Thoracic aorta (tissue), 2 donors: ENCODE measurements around the gene BABAM2. TPM values are rescaled to one million over a fixed set of nuclear protein-coding genes. Genes with fewer than 3 reads are reported as not detected.
A peak's percentile ranks its signal among the peaks of the same experiment; 100 is the strongest.

Experiments used
- ATAC-seq: fragments of 150-250 bp; one replicate; pipeline ENCODE4 v1.8.0; 2017; ENCODE audit warnings: low read depth; ENCODE audit not compliant: insufficient number of reproducible peaks, low FRiP score
- DNase-seq: peaks from one replicate; pipeline ENCODE4 v3.0.0-alpha.2; 2020; ENCODE audit warnings: low spot score
- H3K27ac ChIP-seq, 2 donors: fragments of 200-600 bp; sonication (generic); 1 replicate in 1 of 2; 2 replicates in 1 of 2; pipeline ENCODE4 v1.5.1; 2016; ENCODE audit warnings: mild to moderate bottlenecking in 2 of 2, moderate library complexity in 2 of 2
- H3K27me3 ChIP-seq: fragments of 200-600 bp; sonication (generic); replicated peaks from 2 replicates; pipeline ENCODE4 v1.6.0; 2016; ENCODE audit warnings: mild to moderate bottlenecking; ENCODE audit not compliant: insufficient read depth
- H3K36me3 ChIP-seq: fragments of 200-600 bp; sonication (generic); one replicate; pipeline ENCODE4 v1.5.1; 2016
- H3K4me1 ChIP-seq, 2 donors: fragments of 200-600 bp; sonication (generic); 1 replicate in 1 of 2; 2 replicates in 1 of 2; pipeline versions ENCODE4 v1.5.1 to v1.6.0; 2016; ENCODE audit warnings: low read depth in 2 of 2, mild to moderate bottlenecking in 1 of 2; ENCODE audit not compliant: control insufficient read depth in 1 of 2
- H3K4me3 ChIP-seq: fragments of 200-600 bp; sonication (generic); 2 replicates; pipeline ENCODE4 v1.5.1; 2016; ENCODE audit warnings: mild to moderate bottlenecking
- H3K9me3 ChIP-seq: fragments of 200-600 bp; sonication (generic); 2 replicates; pipeline ENCODE4 v1.5.1; 2016
- total RNA-seq, 2 donors: library from RNA; depleted of rRNA; stranded (reverse); fragments of >200 nt; gene quantifications; one replicate each; pipeline versions ENCODE4 v1.1.0 to v1.2.3, GENCODE V29; 2016
- TF ChIP-seq, protein P1 (sequence below): fragments of 200-600 bp; sonication (generic); IDR thresholded peaks from one replicate; pipeline ENCODE4 v1.5.1; 2019; ENCODE audit warnings: antibody characterized with exemption

Gene BABAM2
- total RNA-seq, 2 donors from 2014 or later: 24.7 to 32.8 TPM

DNA sequence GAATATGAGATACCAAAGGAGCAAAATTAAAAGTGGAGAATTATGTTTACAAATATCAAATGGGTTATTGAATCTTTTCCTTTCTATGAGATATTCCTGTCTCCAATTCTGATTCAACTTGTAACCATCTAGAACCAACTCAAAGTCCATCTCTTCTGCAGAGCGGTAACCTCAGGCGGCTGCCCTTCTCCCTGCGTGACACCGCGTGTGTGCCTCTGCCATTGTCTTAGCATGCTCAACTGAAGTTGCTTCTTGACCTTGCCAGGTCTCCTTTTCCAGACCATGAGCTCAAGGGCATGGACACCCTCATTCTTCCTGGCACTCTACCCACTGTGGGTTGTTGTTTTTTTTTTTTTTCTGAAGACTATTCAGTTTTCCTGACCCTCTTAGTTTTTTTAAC, 398.1 kb downstream of the BABAM2 start:
- ATAC-seq: no peak
- no peaks in the 10 kb centered on the region for H3K36me3 ChIP-seq
- peaks cover 18 to 28% of the 10 kb centered on the region in 2 donors for H3K4me1 ChIP-seq
- no peaks in the 10 kb centered on the region for H3K9me3 ChIP-seq
- TF ChIP-seq, protein P1, sequence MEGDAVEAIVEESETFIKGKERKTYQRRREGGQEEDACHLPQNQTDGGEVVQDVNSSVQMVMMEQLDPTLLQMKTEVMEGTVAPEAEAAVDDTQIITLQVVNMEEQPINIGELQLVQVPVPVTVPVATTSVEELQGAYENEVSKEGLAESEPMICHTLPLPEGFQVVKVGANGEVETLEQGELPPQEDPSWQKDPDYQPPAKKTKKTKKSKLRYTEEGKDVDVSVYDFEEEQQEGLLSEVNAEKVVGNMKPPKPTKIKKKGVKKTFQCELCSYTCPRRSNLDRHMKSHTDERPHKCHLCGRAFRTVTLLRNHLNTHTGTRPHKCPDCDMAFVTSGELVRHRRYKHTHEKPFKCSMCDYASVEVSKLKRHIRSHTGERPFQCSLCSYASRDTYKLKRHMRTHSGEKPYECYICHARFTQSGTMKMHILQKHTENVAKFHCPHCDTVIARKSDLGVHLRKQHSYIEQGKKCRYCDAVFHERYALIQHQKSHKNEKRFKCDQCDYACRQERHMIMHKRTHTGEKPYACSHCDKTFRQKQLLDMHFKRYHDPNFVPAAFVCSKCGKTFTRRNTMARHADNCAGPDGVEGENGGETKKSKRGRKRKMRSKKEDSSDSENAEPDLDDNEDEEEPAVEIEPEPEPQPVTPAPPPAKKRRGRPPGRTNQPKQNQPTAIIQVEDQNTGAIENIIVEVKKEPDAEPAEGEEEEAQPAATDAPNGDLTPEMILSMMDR: no peak
- no peak for DNase-seq
- peak overlapping the region; percentile 85 to 94 for H3K27ac ChIP-seq
- H3K27me3 ChIP-seq: no peaks in the 10 kb centered on the region
- no peak overlapping the region for H3K4me3 ChIP-seq

DNA sequence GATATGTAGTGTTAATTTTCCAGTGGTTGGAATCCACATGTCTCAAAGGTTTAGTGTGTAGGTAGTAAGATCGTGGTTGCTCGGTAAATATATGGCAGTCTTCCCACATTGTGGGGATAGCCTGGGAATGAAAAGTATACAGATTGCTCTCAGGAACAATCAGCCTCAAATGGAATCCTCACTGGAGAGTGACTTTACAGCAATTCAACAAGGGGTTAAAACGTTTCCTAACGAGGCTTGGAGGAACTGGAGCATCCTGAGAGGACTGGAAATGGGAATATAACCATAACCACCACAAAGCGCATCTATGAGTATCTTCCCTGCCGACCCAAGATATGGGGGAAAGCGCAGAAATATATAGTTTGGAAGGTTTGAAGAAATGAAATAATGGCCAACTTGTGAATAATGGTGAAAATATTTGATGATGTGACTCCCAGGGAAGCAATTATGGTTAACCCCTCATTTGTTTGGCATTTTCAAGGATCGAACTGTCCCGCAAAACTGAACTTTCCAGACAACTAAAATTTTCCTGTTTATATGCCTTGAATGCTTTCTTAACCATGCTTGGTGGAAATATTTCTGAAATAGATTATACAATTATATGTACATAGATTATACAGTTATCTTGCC, 401.4 kb downstream of the BABAM2 start:
- ATAC-seq (no peak), DNase-seq (no peak)
- H3K9me3 ChIP-seq: no peaks in the 10 kb centered on the region
- H3K27me3 ChIP-seq: no peaks in the 10 kb centered on the region
- H3K27ac ChIP-seq: no peak overlapping the region
- H3K4me3 ChIP-seq: no peak overlapping the region
- TF ChIP-seq, protein P1: no peak
- peaks cover 15 to 22% of the 10 kb centered on the region in 2 donors for H3K4me1 ChIP-seq
- no peaks in the 10 kb centered on the region for H3K36me3 ChIP-seq

DNA sequence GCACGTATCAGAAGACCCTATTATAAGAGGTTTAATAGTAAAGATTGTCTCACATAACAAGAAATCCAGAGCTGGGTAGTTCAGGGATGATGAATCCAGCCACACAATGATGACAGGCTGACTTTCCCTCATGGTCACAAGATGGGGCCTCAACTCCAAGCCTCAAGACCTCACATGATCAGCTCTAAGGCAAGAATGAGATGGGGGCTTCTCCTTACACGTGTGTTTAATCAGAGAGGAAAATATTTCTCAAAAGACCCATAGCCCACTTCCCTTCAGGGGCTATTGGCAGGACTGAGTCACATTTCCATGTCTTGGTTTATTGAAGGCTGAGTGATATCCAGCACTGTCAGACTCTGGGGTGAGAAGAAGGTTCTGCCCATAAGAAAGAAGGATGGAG, 402.0 kb downstream of the BABAM2 start:
- Histone ChIP-seq H3K27me3 (no peaks in the 10 kb centered on the region), H3K36me3 (no peaks in the 10 kb centered on the region), H3K9me3 (no peaks in the 10 kb centered on the region), H3K4me3 (no peak overlapping the region), H3K4me1 (peaks cover 11 to 17% of the 10 kb centered on the region in 2 donors), H3K27ac (no peak overlapping the region)
- TF ChIP-seq, protein P1: no peak
- DNase-seq (no peak), ATAC-seq (peak; percentile 28)

DNA sequence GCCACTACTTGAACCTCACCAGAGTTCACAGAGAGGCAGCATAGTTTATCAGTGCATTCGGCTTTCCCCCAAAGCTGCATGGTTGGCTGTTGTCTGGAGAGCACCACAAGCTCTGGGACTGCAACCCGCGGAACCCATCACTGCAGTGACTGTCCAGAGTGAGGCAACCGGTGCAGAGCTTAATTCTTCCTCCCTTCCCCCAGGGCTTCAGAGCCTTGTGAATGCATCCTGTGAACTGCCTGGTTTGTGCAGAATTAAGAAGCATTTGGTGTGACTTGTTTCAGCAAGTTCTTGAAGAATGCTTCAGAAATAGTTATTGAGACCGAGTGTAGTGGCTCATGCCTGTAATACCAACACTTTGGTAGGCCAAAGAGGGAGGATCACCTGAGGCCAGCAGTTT, 402.9 kb downstream of the BABAM2 start:
- H3K9me3 ChIP-seq: no peaks in the 10 kb centered on the region
- TF ChIP-seq, protein P1: no peak
- no peaks in the 10 kb centered on the region for H3K27me3 ChIP-seq
- H3K27ac ChIP-seq: no peak overlapping the region
- peaks cover 5 to 7% of the 10 kb centered on the region in 2 donors for H3K4me1 ChIP-seq
- H3K4me3 ChIP-seq: no peak overlapping the region
- no peaks in the 10 kb centered on the region for H3K36me3 ChIP-seq
- ATAC-seq (no peak), DNase-seq (no peak)

DNA sequence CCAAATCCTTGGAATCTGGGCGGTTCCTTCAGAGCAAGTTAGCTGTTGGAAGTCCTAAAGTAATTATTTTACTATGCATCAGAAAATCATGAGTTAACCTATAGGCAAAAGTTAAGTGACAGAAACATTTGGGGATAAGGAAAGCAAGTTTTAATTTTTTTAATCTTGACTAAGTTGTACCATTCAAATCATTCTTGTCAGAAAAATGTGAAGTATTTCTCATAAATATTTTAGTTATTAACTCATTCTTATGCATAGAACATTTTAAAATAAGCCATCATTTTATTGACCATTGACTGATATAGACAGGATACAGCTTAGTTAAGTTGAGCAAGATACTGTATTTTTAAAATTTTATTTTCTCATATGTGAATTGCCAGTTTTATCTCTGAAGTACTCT, 403.9 kb downstream of the BABAM2 start:
- TF ChIP-seq, protein P1: no peak
- Histone ChIP-seq H3K27me3 (no peaks in the 10 kb centered on the region), H3K27ac (no peak overlapping the region), H3K9me3 (no peaks in the 10 kb centered on the region), H3K36me3 (no peaks in the 10 kb centered on the region), H3K4me1 (peaks cover 5 to 7% of the 10 kb centered on the region in 2 donors), H3K4me3 (no peak overlapping the region)
- no peak for ATAC-seq
- no peak for DNase-seq
